Kidney (tissue), 14 donors: ENCODE data around the gene KDM6B. TPM values are rescaled to one million over a fixed set of nuclear protein-coding genes. Genes with fewer than 3 reads are reported as not detected.

Experiments
- DNase-seq, 5 donors: peaks; one replicate each; pipeline ENCODE4 v3.0.0-alpha.2; 2013 to 2020
- FAIRE-seq: peaks from 2 replicates; lab custom pipeline; 2012; peaks lifted over from hg19 to GRCh38; lab: Jason Lieb, UNC
- H3K27ac ChIP-seq, 2 donors: one replicate each; pipeline ENCODE4 v1.7.0; 2013; ENCODE audit warnings: low read depth in 2 of 2, low read length in 2 of 2, inconsistent platforms in 1 of 2
- H3K27me3 ChIP-seq: one replicate; pipeline ENCODE4 v1.7.1; 2013; ENCODE audit warnings: low read length, inconsistent platforms; ENCODE audit not compliant: control insufficient read depth, insufficient read depth
- H3K36me3 ChIP-seq, 3 donors: one replicate each; pipeline versions ENCODE4 v1.7.0 to v1.7.1; 2013; ENCODE audit warnings: low read length in 3 of 3, control low read depth in 1 of 3, inconsistent platforms in 1 of 3; ENCODE audit not compliant: insufficient read depth in 3 of 3, control insufficient read depth in 2 of 3
- H3K4me1 ChIP-seq, 3 donors: one replicate each; pipeline versions ENCODE4 v1.7.0 to v1.7.1; 2013; ENCODE audit warnings: low read length in 3 of 3, inconsistent platforms in 1 of 3, low read depth in 1 of 3; ENCODE audit not compliant: control insufficient read depth in 2 of 3, insufficient read depth in 2 of 3
- H3K4me3 ChIP-seq, 3 donors: one replicate each; pipeline versions ENCODE4 v1.7.0 to v1.8.1; 2013; ENCODE audit warnings: low read length in 3 of 3, control low read depth in 1 of 3, inconsistent platforms in 1 of 3
- H3K9ac ChIP-seq, 3 donors: one replicate each; pipeline versions ENCODE4 v1.7.0 to v1.7.1; 2013; ENCODE audit warnings: low read length in 3 of 3, control low read depth in 1 of 3, inconsistent platforms in 1 of 3
- H3K9me3 ChIP-seq, 3 donors: one replicate each; pipeline versions ENCODE4 v1.7.0 to v1.7.1; 2013; ENCODE audit warnings: low read length in 3 of 3, control low read depth in 1 of 3, inconsistent platforms in 1 of 3; ENCODE audit not compliant: control insufficient read depth in 2 of 3, insufficient read depth in 1 of 3
- CTCF ChIP-seq: IDR thresholded peaks from 3 replicates; pipeline ENCODE4 v1.5.1; 2012; ENCODE audit warnings: mild to moderate bottlenecking, moderate library complexity, borderline replicate concordance; ENCODE audit not compliant: insufficient read depth; ENCODE audit errors: extremely low read depth
- intact Hi-C: fragments of 100-400 bp; cut with DNase I; formaldehyde crosslinking; loops from one replicate; pipeline ENCODE4 v1.11.1; 2022
- polyA plus RNA-seq: library from polyadenylated mRNA; stranded (reverse); fragments of 350-450 nt; fragmentation: Illumina TruSeq; extraction: RNeasy Lipid Tissue Mini Kit (QIAGEN cat#74804); gene quantifications from one replicate; pipeline ENCODE4 v1.2.3, GENCODE V29; 2014; ENCODE audit warnings: low read depth, low replicate concordance; ENCODE audit not compliant: insufficient read depth
- total RNA-seq: library from RNA; stranded (reverse); fragmentation: NEBNext Ultra II Directional; extraction: Animal tissue kit (Norgen Biotek cat#: 25700); gene quantifications from one replicate; pipeline ENCODE4 v1.2.1, GENCODE V29; 2021
- donor health status: control.
- donor health status: control.
- donor health status: control.
- donor health status: control.
- donor health status: control.
- donor health status: DM: yes; HTN: yes; CAD: no.
- donor health status: Normal renal cell carcinoma (clear cell type).

The KDM6B gene
- total and polyA plus RNA-seq, 2 donors from 2014 or later, result 3.9 to 32.3 TPM

GRCh38 chr17:7816926-7817642 is 16.9 kb upstream of the KDM6B start:
- no peak overlapping the region for H3K27ac ChIP-seq
- intact Hi-C loops, result no loop called here
- no peaks in the 10 kb centered on the region for H3K36me3 ChIP-seq
- no peak overlapping the region for H3K9ac ChIP-seq
- no peaks in the 10 kb centered on the region for H3K9me3 ChIP-seq
- no peak for FAIRE-seq
- no peak for TF ChIP-seq CTCF
- no peaks in the 10 kb centered on the region for H3K27me3 ChIP-seq
- H3K4me3 ChIP-seq, result no peak overlapping the region
- DNase-seq, result no peak
- no peaks in the 10 kb centered on the region for H3K4me1 ChIP-seq

DNA sequence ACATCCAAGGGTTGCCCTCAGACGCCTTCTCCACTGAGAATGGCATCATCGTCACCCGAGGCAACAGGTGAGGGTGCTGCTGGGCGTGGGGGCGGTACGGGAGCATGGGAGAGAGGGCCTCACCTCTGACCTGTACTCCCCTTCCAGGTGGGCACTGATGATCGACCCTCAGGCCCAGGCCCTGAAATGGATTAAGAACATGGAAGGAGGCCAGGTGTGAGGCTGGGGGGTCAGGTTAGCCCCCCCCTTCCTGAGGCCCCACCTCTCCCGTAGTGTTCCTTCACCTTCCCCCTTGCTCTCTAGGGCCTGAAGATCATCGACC is 16.4 kb upstream of the KDM6B start:
- no peak for DNase-seq
- H3K9ac ChIP-seq, result no peak overlapping the region
- H3K4me3 ChIP-seq, result no peak overlapping the region
- H3K4me1 ChIP-seq, result no peaks in the 10 kb centered on the region
- FAIRE-seq, result no peak
- H3K9me3 ChIP-seq, result no peaks in the 10 kb centered on the region
- no peak overlapping the region for H3K27ac ChIP-seq
- intact Hi-C loops, result no loop called here
- TF ChIP-seq CTCF, result no peak
- H3K36me3 ChIP-seq, result no peaks in the 10 kb centered on the region
- no peaks in the 10 kb centered on the region for H3K27me3 ChIP-seq

- Histone ChIP-seq H3K9me3 (no peaks in the 10 kb centered on the region), H3K9ac (no peak overlapping the region), H3K4me3 (no peak overlapping the region), H3K36me3 (no peaks in the 10 kb centered on the region), H3K4me1 (no peaks in the 10 kb centered on the region), H3K27me3 (no peaks in the 10 kb centered on the region), H3K27ac (no peak overlapping the region)
- no peak for FAIRE-seq
- no peak for DNase-seq
- intact Hi-C loops, result no loop called here
- TF ChIP-seq CTCF, result no peak
These were observed 16.0 kb upstream of the KDM6B start for GRCh38 chr17:7818026-7818425.
